Activated CD8-positive, alpha-beta memory T cell treated with anti-CD3 and anti-CD28 coated beads, Interleukin-2, amount 10 ng/mL, durations not matched to agents 7 days and 5 days (primary cell): ENCODE results near the gene FSD1. TPM values are rescaled to one million over a fixed set of nuclear protein-coding genes. Genes with fewer than 3 reads are reported as not detected.

Experiments
- ATAC-seq: fragments of 150-1000 bp; cut with Tn5 transposase; one replicate; pipeline ENCODE4 v1.10.0; 2021; ENCODE audit warnings: moderate library complexity
- CTCF ChIA-PET: fragments of 350-600 bp; sonication (Branson Sonifier 250); formaldehyde crosslinking; loops from one replicate; lab custom pipeline; 2021; ENCODE audit warnings: antibody characterized with exemption; lab: Charles Lee
- DNase-seq: peaks from one replicate; pipeline ENCODE4 v3.0.0-alpha.2; 2020
- H3K27ac Mint-ChIP-seq: one replicate; pipeline ENCODE4 v1.8.0; 2021; ENCODE audit warnings: mild to moderate bottlenecking, mixed read lengths
- H3K27me3 Mint-ChIP-seq: one replicate; pipeline ENCODE4 v1.8.0; 2021; ENCODE audit warnings: mixed read lengths
- H3K36me3 Mint-ChIP-seq: one replicate; pipeline ENCODE4 v1.8.0; 2021; ENCODE audit warnings: mild to moderate bottlenecking, mixed read lengths
- H3K4me1 Mint-ChIP-seq: one replicate; pipeline ENCODE4 v1.8.0; 2021; ENCODE audit warnings: mixed read lengths
- H3K4me3 Mint-ChIP-seq: one replicate; pipeline ENCODE4 v1.8.0; 2021; ENCODE audit warnings: mild to moderate bottlenecking, moderate library complexity, mixed read lengths
- H3K9me3 Mint-ChIP-seq: one replicate; pipeline ENCODE4 v1.8.0; 2022; ENCODE audit warnings: low read depth, mixed read lengths
- total RNA-seq, 2 experiments: library from RNA; stranded (reverse); gene quantifications; one replicate each; pipeline ENCODE4 v1.2.3, GENCODE V29; 2021

Gene FSD1
- total RNA-seq, 2 experiments from 2014 or later: 24.7 to 30.6 TPM

DNA sequence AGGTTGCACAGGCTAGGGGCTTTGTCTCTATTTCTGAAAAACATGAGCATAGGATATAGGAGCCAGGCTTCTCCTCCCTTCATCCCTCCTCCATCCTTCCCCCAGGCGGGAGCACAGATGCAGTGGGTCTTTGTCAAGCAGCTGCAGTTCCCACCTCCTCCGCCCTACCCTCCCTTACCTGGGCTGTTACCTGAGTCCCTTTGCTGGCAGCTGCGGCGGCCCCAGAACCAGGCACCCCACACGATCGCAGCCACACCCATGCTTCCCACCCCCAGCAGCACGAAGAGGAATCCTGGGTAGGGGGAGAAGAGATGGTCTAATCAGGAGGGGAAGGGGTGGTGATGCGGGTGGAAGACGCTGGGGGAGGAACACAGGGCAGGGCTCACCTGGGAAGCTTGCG lies 10.0 kb upstream of the FSD1 start:
- H3K27me3 Mint-ChIP-seq: no peaks in the 10 kb centered on the region
- no peak for DNase-seq
- no peak for ATAC-seq
- peaks cover 14% of the 10 kb centered on the region for H3K4me1 Mint-ChIP-seq
- H3K27ac Mint-ChIP-seq: no peak overlapping the region
- H3K9me3 Mint-ChIP-seq: no peaks in the 10 kb centered on the region
- CTCF ChIA-PET: no interaction called here
- peaks cover 2% of the 10 kb centered on the region for H3K36me3 Mint-ChIP-seq
- H3K4me3 Mint-ChIP-seq: no peak overlapping the region

DNA sequence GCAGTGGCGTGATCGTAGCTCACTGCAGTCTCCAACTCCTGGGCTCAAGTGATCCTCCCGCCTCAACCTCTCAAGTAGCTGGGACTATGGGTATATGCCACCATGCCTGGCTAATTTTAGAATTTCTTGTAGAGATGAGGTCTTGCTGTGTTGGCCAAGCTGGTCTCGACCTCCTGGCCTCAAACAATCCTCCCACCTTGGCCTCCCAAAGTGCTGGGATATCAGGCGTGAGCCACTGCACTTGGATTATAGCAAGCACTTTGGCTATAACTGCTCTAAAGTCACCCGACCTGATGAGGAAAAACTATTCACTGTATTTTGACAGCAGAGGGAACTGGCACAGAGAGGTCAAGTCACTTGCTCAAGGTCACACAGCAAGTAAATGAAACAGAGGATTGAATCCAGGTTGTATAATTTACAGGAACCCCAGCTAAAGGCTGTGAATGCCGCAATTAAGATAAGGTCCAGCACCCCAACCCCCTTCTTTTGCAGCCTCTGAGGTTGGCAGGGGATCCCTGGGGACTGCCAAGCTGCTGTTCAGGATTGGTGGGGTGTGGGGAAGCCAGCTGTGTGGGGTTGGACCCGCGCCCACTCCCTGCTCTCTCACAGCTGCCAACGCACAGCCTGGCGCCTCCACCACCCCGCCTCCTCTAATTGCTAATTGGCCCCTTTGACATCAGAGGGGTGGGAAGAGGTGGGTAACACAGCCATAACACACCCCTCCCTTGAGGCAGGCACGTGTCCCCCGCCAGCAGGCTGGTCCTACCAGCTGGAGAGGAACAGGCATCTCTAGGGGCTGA lies 8.2 kb upstream of the FSD1 start:
- no peak overlapping the region for H3K4me3 Mint-ChIP-seq
- H3K4me1 Mint-ChIP-seq: peaks cover 21% of the 10 kb centered on the region
- H3K9me3 Mint-ChIP-seq: no peaks in the 10 kb centered on the region
- no peak for DNase-seq
- CTCF ChIA-PET: interaction anchor here (0.8 to 1.8 kb wide), 3 partner anchors 28 to 104 kb away, joined by 3 to 8 read pairs (median 4); partner anchors contain the start of gene SH3GL1
- H3K27ac Mint-ChIP-seq: no peak overlapping the region
- ATAC-seq: no peak
- no peaks in the 10 kb centered on the region for H3K27me3 Mint-ChIP-seq
- peaks cover 2% of the 10 kb centered on the region for H3K36me3 Mint-ChIP-seq

DNA sequence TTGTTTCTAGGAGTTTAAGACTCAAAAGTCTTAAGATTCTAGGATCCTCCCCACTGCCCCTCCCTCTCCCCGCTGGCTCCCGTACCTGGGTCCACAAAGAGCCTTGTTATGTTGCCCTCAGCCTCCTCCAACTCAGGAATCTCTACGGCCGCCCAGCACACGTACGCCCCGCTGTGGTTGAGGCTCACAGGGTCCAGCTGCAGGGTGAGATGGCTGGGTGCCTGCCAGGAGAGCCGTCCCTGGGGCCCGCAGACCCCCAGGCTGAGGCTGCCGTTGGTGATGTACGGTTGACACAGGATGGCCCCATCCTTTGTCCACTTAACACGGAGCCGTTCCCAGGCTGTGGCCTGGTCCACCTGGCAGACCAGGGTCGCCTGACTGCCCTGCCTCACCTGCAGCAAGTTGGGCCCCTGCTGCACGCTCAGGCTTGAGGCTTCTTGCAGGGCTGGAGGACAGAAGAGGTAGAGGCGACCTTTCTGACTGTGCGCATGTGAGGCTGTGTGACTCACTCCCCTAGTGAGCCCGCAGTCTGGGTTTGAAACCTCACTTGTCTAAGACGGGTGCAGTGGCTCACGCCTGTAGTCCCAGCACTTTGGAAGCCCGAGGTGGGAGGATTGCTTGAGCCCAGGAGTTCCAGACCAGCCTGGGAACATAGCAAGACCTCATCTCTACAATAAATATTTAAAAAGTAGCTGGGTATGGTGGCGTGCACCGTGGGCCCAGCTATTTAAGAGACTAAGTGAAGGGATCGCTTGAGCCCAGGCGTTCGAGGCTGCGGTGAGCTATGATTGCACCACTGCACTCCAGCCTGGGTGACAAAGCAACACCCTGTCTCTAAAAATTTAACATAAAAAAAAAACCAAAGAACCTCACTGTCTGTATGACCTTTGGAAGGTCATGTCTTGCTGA lies 6.2 kb upstream of the FSD1 start:
- CTCF ChIA-PET: interaction anchor here (0.5 to 2.2 kb wide), 7 partner anchors 9 to 104 kb away, joined by 3 to 11 read pairs (median 4); partner anchors contain the start of genes CHAF1A and MPND
- Mint-ChIP-seq H3K27ac (peak overlapping the region; percentile 78), H3K4me3 (peak overlapping the region; percentile 46), H3K9me3 (no peaks in the 10 kb centered on the region), H3K36me3 (peaks cover 2% of the 10 kb centered on the region), H3K27me3 (no peaks in the 10 kb centered on the region), H3K4me1 (peaks cover 36% of the 10 kb centered on the region)
- peak; percentile 82 for DNase-seq
- ATAC-seq: peak; percentile 84

DNA sequence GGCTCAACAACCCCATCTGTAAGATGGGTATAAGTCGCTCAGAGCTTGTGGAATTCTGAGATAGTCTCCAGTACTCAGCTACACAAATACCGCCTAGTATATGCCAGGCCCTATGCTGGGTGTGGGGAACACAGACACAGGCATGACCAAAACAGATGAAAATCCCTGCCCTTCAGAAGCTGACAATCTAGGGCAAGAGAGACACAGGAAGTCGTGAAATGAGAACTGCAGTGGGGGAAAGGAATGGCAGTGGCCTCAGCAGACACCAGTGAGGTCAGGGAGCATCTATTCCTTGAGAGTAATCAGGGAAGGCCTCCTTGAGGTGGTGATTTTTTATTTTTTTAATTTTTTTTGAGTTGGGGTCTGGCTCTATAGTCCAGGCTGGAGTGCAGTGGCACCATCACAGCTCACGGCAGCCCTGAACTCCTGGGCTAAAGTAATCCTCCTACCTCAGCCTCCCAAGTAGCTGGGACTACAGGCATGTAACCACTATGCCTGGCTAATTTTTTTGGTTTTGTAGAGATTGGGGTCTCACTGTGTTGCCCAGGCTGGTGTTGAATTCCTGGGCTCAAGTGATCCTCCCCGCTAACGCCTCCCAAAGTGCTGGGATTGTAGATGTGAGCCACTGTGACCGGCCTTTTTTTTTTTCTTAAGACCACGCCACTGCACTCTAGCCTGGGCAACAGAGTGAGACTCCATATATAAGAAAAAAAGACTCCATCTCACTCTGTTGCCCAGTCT lies 5.4 kb upstream of the FSD1 start:
- ATAC-seq: peak; percentile 24
- DNase-seq: peak; percentile 44
- peak overlapping the region; percentile 46 for H3K4me3 Mint-ChIP-seq
- CTCF ChIA-PET: interaction anchor here (0.5 to 2.2 kb wide), 7 partner anchors 8 to 103 kb away, joined by 3 to 11 read pairs (median 4); partner anchors contain the start of genes CHAF1A and MPND
- H3K4me1 Mint-ChIP-seq: peaks cover 41% of the 10 kb centered on the region
- peak overlapping the region; percentile 78 for H3K27ac Mint-ChIP-seq
- H3K27me3 Mint-ChIP-seq: no peaks in the 10 kb centered on the region
- peaks cover 2% of the 10 kb centered on the region for H3K36me3 Mint-ChIP-seq
- no peaks in the 10 kb centered on the region for H3K9me3 Mint-ChIP-seq

DNA sequence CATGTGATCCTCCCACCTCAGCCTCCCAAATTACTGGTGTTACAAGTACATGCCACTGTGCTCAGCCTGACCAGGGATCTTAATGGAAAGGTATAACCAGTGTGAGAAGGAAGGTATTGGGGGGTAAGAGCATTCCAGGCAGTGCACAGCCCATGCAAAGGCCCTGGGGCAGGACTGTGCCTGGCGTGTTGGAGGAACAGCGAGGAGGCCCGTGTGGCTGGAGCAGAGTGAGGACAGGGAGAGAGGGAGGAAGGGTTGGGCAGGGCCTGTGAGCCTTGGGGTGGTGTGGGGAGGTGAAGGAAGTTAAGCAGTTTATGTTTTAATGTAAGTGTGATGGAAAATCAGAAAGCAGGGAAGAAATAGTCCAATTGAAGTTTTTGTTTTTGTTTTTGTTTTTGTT lies 3.8 kb upstream of the FSD1 start:
- H3K27ac Mint-ChIP-seq: peak overlapping the region; percentile 87
- H3K4me1 Mint-ChIP-seq: peaks cover 47% of the 10 kb centered on the region
- ATAC-seq (no peak), DNase-seq (no peak)
- CTCF ChIA-PET: interaction anchor here (2.5 to 2.8 kb wide), 2 partner anchors 34 to 42 kb away, joined by 11 to 13 read pairs; partner anchors contain the start of gene MPND
- H3K4me3 Mint-ChIP-seq: peak overlapping the region; percentile 80
- H3K36me3 Mint-ChIP-seq: peaks cover 2% of the 10 kb centered on the region
- no peaks in the 10 kb centered on the region for H3K27me3 Mint-ChIP-seq
- H3K9me3 Mint-ChIP-seq: no peaks in the 10 kb centered on the region

DNA sequence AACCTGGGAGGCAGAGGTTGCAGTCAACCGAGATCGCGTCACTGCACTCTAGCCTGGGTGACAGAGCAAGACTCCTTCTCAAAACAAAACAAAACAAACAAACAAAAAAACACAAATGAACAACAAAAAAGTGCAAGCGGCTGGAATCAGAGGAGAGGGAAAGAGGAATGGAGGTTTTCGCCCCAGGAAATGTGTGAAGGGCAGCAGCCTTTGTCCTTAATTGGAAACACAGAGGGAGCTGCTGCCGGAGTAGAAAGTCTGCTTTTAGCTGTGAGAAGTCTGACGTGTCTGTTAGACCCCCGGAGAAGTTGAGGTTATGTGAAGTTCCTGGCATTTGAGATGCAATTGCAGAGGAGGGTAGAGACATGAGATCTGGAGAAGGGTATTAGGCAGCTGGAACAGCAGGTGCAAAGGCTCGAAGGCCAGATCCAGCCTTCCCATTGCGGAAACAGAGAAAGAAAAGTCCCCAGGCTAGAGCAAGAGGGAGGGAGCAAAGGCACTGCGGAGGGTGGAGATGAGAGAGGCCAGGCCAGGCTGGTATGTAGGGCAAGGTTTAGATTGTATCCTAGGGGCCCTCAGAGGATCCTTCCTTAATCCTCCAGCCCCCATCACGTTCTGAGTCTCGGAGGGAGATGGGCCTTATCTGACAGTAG lies 2.7 kb upstream of the FSD1 start:
- H3K27ac Mint-ChIP-seq: peak overlapping the region; percentile 87
- CTCF ChIA-PET: interaction anchor here (0.9 to 2.8 kb wide), 5 partner anchors 23 to 170 kb away, joined by 3 to 13 read pairs (median 6); partner anchors contain the start of gene MPND
- H3K36me3 Mint-ChIP-seq: peaks cover 2% of the 10 kb centered on the region
- no peaks in the 10 kb centered on the region for H3K9me3 Mint-ChIP-seq
- ATAC-seq (peak; percentile 11), DNase-seq (no peak)
- peak overlapping the region; percentile 80 for H3K4me3 Mint-ChIP-seq
- H3K4me1 Mint-ChIP-seq: peaks cover 50% of the 10 kb centered on the region
- H3K27me3 Mint-ChIP-seq: no peaks in the 10 kb centered on the region

DNA sequence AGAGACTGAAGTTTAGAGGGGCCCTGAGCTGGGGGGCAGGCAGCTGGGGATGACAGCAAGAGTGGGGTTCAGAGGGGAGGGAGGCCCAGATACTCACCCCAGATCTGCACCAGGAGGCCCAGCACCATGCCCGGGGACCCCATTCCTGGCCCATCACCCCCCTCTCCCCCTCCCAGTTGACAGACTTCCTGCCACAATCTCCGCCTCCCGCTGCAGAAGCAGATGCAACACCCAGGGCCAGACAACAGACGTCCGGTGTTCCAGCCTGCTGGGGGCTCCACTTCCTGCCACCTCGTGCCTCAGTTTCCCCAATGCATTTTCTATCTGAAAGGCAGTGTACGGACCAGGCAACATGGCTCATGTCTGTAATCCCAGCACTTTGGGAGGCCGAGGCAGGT lies 2.2 kb upstream of the FSD1 start, which contains the start of gene TMIGD2:
Gene TMIGD2, minus strand, starts transcription at position 147 of the 398 bp plus-strand sequence. Its CDS starts 4 bp downstream, at position 143.
- peak within 1 kb of the TSS; percentile 87 for H3K27ac Mint-ChIP-seq
- DNase-seq (peak; percentile 52), ATAC-seq (peak; percentile 2)
- H3K27me3 Mint-ChIP-seq: no peaks in the 10 kb centered on the region
- H3K9me3 Mint-ChIP-seq: no peaks in the 10 kb centered on the region
- CTCF ChIA-PET: interaction anchor here (0.9 to 2.8 kb wide), 5 partner anchors 23 to 169 kb away, joined by 3 to 13 read pairs (median 6); partner anchors contain the start of gene MPND
- H3K4me3 Mint-ChIP-seq: peak within 1 kb of the TSS; percentile 80
- H3K36me3 Mint-ChIP-seq: peaks cover 2% of the 10 kb centered on the region
- H3K4me1 Mint-ChIP-seq: peaks cover 50% of the 10 kb centered on the region

DNA sequence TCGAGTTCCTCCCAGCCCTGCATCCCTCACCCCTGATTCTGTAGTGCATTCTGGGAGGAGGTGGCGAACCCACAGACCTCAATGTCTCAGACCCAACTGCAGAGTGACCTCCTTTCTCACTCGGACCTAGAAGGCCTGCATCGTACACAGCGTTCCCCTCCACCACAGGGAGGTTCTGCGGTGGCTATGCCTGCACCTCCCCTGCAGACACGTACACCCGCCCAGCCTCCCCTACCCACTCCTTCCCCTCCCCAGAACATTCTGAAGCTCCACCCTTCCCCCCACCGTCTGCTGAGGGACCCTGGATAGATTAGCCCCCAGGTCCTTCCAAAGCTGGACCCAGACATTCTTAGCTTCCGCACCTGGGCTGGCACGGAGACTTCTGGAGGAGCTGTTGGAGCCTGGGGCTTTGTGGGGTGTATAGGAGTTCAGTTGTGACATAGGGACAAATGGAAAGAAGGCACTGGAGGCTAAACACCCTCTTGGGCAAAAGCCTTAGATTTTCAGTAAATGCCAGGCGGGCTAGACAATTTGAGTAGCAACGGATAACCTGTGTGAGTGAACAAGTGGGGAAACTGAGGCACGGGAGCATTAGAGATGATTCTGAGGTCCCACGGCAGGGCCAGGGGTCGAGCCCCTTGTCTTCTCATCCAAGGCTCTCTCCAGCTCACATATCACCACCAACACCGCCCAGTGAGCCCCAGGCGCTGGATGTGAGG lies 420 bp upstream of the FSD1 start:
- Mint-ChIP-seq H3K27me3 (no peaks in the 10 kb centered on the region), H3K4me3 (peak overlapping the region; percentile 65), H3K9me3 (no peaks in the 10 kb centered on the region), H3K27ac (peak overlapping the region; percentile 81), H3K4me1 (peaks cover 39% of the 10 kb centered on the region), H3K36me3 (no peaks in the 10 kb centered on the region)
- CTCF ChIA-PET: interaction anchor here (0.7 to 1.8 kb wide), 6 partner anchors 34 to 608 kb away, joined by 3 to 8 read pairs (median 4); partner anchors contain the start of gene STAP2
- DNase-seq (peak; percentile 69), ATAC-seq (peak; percentile 34)

DNA sequence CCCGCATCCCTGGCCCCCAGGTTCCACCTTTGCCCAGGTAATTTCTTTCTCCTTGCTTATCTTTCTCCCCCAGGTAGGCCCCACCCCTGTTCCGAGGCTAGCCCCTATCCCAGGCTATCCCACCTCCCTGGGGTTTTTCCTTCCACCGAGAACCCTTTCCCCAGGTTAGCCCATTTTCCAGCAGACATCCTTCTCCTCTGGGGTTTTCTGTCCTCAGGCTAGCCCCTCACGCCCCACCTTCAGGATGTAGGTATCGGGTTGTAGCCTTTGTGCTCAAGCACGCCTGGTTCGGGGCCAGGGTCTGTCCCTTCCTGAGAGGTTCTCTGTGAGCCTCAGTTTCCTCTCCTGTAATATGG lies 837 bp downstream of the FSD1 start:
- DNase-seq (no peak), ATAC-seq (no peak)
- CTCF ChIA-PET: interaction anchor here (1.6 to 1.8 kb wide), 2 partner anchors 33 to 38 kb away, joined by 4 to 8 read pairs; partner anchors contain the start of gene STAP2
- H3K27me3 Mint-ChIP-seq: no peaks in the 10 kb centered on the region
- H3K36me3 Mint-ChIP-seq: no peaks in the 10 kb centered on the region
- H3K4me3 Mint-ChIP-seq: peak overlapping the region; percentile 48
- H3K27ac Mint-ChIP-seq: no peak overlapping the region
- H3K9me3 Mint-ChIP-seq: no peaks in the 10 kb centered on the region
- peaks cover 34% of the 10 kb centered on the region for H3K4me1 Mint-ChIP-seq

DNA sequence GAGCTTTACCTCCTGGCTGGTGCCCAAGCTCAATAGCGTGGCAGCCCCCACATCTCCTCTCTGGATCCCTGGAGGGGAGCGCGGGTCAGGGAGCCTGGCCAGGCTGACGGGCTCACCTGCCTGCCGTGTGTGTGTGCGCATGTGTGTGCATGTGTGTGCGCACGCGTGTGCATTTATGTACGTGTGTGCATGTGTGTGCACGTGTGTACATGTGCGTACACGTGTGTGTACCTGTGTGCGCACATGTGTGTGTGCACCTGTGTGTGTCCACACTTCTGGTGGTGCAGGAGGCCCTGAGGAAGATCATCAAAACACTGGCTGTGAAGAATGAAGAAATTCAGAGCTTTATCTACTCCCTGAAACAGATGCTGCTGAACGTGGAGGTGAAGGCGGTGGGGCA lies 1.3 kb downstream of the FSD1 start:
- peak overlapping the region; percentile 48 for H3K4me3 Mint-ChIP-seq
- H3K36me3 Mint-ChIP-seq: no peaks in the 10 kb centered on the region
- ATAC-seq (no peak), DNase-seq (no peak)
- no peak overlapping the region for H3K27ac Mint-ChIP-seq
- no peaks in the 10 kb centered on the region for H3K9me3 Mint-ChIP-seq
- no peaks in the 10 kb centered on the region for H3K27me3 Mint-ChIP-seq
- CTCF ChIA-PET: interaction anchor here (0.9 to 1.6 kb wide), 2 partner anchors 32 to 37 kb away, joined by 3 to 4 read pairs; partner anchors contain the start of gene STAP2
- H3K4me1 Mint-ChIP-seq: peaks cover 31% of the 10 kb centered on the region

DNA sequence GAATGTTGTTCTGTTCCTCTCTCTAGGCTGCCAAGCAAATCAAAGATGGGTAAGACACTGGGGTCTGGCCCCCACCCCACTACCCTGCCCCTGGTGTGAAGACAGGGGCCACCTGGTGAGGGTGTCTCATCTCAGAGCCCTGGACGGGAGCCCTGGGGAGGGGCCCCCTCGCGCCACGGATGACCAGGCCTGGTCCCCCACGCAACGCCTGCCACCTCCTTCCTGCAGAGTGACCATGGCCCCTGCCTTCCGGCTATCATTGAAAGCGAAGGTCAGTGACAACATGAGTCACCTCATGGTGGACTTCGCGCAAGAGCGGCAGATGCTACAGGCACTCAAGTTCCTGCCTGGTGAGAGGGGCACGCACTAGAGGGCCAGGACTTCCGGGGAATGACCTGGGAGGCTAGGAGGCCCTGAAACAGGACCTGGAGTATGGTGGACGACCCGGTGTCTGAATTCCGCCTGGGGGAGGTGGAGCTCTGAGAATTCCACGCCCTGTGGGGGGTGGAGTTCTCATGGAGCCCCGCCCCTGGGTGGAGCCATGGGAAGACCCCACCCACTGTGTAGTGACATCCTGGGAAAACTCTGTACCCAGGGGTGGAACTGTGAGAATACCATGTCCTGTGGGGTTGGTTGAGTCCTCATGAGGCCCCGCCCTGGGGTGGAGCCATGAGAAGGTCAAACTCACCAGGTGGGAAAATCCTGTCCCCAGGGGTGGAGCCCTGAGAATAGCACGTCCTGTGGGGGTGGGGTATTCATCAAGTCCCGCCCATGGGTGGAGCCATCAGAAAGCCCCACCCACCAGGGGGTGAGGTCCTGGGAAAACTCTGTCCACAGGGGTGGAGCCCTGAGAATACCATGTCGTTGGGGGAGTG lies 6.1 kb downstream of the FSD1 start:
- Mint-ChIP-seq H3K36me3 (peaks cover 1% of the 10 kb centered on the region), H3K27ac (no peak overlapping the region), H3K4me1 (peaks cover 2% of the 10 kb centered on the region), H3K4me3 (no peak overlapping the region), H3K27me3 (no peaks in the 10 kb centered on the region), H3K9me3 (no peaks in the 10 kb centered on the region)
- peak; percentile 63 for ATAC-seq
- no peak for DNase-seq
- CTCF ChIA-PET: interaction anchor here (1.2 to 1.5 kb wide), 2 partner anchors 32 to 42 kb away, joined by 3 to 4 read pairs; partner anchors contain the start of gene MPND
